Ishikawa (cell line): ENCODE data around the gene NOL4L.

Experiments used
- CEBPB ChIP-seq: IDR thresholded peaks from 2 replicates; pipeline ENCODE4 v1.6.1; 2012
- CREB1 ChIP-seq: IDR thresholded peaks from 2 replicates; pipeline ENCODE4 v1.6.1; 2012; ENCODE audit warnings: low read depth
- EGR1 ChIP-seq: IDR thresholded peaks from 2 replicates; pipeline ENCODE4 v1.6.1; 2012
- EP300 ChIP-seq: IDR thresholded peaks from 2 replicates; pipeline ENCODE4 v1.6.1; 2012; ENCODE audit warnings: borderline replicate concordance
- FOXM1 ChIP-seq: IDR thresholded peaks from 2 replicates; pipeline ENCODE4 v1.6.1; 2012; ENCODE audit warnings: low read depth, borderline replicate concordance
- NFIC ChIP-seq: IDR thresholded peaks from 2 replicates; pipeline ENCODE4 v1.6.1; 2012
- RAD21 ChIP-seq: IDR thresholded peaks from 2 replicates; pipeline ENCODE4 v1.6.1; 2012; ENCODE audit warnings: low read depth
- TAF1 ChIP-seq: IDR thresholded peaks from 2 replicates; pipeline ENCODE4 v1.6.1; 2012; ENCODE audit warnings: low read depth, mild to moderate bottlenecking
- TCF12 ChIP-seq: IDR thresholded peaks from 2 replicates; pipeline ENCODE4 v1.6.1; 2012; ENCODE audit warnings: low read depth
- TEAD4 ChIP-seq: IDR thresholded peaks from 2 replicates; pipeline ENCODE4 v1.6.1; 2012
- YY1 ChIP-seq: IDR thresholded peaks from 2 replicates; pipeline ENCODE4 v1.6.1; 2012; ENCODE audit warnings: low read depth
- ZBTB7A ChIP-seq: IDR thresholded peaks from 2 replicates; pipeline ENCODE4 v1.6.1; 2012; ENCODE audit warnings: low read depth
- TF ChIP-seq, protein P1 (sequence below): IDR thresholded peaks from 2 replicates; pipeline ENCODE4 v1.6.1; 2012; ENCODE audit warnings: low read depth, mild to moderate bottlenecking
- TF ChIP-seq, protein P2 (sequence below): IDR thresholded peaks from 2 replicates; pipeline ENCODE4 v1.6.1; 2012
- TF ChIP-seq, protein P3 (sequence below): IDR thresholded peaks from 2 replicates; pipeline ENCODE4 v1.6.1; 2012

The NOL4L gene

DNA sequence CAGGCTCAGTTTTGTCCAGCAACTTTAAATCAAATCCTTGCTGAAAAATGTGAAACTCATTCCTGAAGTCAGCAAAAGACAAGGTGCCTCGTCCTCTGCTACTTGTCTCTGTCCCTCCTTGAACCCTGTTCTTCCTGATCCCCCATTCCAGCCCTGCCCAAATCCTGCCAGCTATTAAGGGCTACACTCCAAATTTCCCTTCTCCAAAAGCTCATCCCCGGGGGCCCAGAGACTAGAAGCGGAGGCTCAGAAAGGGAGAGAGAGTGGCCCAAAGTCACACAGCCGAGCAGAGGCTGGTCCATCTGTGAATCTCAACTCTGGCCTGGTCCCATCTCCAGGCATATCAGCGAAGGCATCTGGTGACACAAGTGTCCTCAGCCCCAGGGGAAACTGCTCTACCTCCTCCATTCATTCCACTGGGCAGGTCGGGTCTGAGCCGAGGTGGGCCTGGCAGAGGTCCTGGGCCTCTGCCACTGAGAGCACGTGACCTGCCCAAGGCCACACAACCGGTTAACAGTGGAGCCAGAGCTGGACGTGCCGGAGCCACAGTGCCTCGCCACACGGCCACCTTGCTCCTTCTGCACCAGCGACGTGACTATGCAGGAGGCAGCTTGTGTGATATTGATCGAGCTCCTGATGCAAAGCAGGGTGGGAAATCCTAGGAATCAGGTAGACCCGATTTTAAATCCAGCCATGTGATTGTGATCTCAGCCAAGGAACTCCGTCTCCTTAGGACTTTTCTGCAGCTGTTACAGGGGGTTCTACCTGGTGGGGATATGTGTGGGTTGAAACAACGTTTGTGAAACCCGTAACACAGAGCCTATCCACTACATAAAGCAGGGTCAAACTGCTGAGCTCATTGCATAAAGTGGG is 28.6 kb downstream of the NOL4L start:
- no peak for TF ChIP-seq TEAD4
- no peak for TF ChIP-seq CREB1
- TF ChIP-seq NFIC = no peak
- TF ChIP-seq, protein P1, sequence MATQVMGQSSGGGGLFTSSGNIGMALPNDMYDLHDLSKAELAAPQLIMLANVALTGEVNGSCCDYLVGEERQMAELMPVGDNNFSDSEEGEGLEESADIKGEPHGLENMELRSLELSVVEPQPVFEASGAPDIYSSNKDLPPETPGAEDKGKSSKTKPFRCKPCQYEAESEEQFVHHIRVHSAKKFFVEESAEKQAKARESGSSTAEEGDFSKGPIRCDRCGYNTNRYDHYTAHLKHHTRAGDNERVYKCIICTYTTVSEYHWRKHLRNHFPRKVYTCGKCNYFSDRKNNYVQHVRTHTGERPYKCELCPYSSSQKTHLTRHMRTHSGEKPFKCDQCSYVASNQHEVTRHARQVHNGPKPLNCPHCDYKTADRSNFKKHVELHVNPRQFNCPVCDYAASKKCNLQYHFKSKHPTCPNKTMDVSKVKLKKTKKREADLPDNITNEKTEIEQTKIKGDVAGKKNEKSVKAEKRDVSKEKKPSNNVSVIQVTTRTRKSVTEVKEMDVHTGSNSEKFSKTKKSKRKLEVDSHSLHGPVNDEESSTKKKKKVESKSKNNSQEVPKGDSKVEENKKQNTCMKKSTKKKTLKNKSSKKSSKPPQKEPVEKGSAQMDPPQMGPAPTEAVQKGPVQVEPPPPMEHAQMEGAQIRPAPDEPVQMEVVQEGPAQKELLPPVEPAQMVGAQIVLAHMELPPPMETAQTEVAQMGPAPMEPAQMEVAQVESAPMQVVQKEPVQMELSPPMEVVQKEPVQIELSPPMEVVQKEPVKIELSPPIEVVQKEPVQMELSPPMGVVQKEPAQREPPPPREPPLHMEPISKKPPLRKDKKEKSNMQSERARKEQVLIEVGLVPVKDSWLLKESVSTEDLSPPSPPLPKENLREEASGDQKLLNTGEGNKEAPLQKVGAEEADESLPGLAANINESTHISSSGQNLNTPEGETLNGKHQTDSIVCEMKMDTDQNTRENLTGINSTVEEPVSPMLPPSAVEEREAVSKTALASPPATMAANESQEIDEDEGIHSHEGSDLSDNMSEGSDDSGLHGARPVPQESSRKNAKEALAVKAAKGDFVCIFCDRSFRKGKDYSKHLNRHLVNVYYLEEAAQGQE = no peak
- no peak for TF ChIP-seq YY1
- TF ChIP-seq TCF12 = no peak
- no peak for TF ChIP-seq ZBTB7A
- TF ChIP-seq FOXM1 = no peak
- TF ChIP-seq CEBPB = no peak
- no peak for TF ChIP-seq RAD21
- TF ChIP-seq, protein P2, sequence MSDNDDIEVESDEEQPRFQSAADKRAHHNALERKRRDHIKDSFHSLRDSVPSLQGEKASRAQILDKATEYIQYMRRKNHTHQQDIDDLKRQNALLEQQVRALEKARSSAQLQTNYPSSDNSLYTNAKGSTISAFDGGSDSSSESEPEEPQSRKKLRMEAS = no peak
- no peak for TF ChIP-seq EP300
- TF ChIP-seq TAF1 = no peak
- TF ChIP-seq, protein P3, sequence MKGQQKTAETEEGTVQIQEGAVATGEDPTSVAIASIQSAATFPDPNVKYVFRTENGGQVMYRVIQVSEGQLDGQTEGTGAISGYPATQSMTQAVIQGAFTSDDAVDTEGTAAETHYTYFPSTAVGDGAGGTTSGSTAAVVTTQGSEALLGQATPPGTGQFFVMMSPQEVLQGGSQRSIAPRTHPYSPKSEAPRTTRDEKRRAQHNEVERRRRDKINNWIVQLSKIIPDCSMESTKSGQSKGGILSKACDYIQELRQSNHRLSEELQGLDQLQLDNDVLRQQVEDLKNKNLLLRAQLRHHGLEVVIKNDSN = no peak

DNA sequence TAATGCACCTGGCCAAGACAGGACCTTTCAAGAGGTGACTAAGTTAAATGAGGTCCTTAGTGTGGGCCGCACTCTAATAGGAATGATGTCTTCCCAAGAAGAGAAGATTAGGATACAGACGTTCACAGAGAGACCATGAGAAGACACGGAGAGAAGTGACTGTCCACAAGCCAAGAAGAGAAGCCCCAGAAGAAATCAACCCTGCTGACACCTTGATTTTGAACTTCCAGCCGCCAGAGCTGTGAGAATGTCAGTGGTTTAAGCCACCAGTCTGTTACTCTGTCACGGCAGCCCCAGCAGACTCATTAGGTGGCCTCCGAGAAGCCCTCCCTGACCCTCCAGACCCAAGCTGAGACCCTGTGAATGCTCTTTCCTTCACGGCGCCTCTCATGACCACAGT is 29.5 kb downstream of the NOL4L start:
- TF ChIP-seq, protein P1 = no peak
- TF ChIP-seq EGR1 (no peak), NFIC (no peak), FOXM1 (no peak), ZBTB7A (no peak), TAF1 (no peak), YY1 (no peak), EP300 (no peak), CREB1 (no peak), CEBPB (no peak), TCF12 (no peak), TEAD4 (no peak)
- TF ChIP-seq, protein P2 = no peak
- TF ChIP-seq, protein P3 = no peak

DNA sequence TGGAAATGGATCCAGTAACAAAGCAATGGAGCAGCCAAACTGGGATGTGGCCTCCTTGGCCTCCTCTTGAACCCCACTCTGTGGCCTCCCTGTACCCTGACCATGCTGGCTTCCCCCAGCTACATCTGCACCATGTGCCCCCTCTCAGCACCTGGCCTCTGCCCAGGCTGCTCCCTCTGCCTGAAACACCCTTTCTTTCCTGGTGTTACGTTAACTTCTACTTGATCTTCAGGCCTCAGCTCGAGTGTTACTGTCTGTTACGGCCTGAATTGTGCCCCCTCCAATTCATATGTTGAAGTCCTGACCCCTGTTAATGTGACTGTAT is 30.2 kb downstream of the NOL4L start:
- TF ChIP-seq, protein P3 = no peak
- TF ChIP-seq EGR1 = no peak

DNA sequence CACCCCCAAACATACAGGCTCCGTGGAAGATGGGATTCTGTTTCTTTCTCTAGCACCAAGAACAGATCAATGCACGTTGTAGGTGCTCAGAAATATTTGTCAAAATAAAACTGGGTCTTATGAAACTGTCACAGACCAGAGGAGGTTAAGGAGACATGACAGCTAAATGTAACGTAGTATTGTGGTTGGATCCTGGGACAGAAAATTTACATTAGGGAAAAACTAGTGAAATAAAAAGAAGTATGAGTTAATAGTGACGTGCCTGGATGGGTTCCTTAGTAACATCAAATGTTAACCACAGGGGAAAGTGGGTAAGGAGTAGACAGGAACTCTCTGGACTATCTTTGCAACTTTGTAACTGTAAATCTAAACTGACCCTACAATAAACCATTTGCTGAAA is 31.5 kb downstream of the NOL4L start:
- TF ChIP-seq CEBPB (no peak), TCF12 (no peak), NFIC (no peak), RAD21 (no peak), TEAD4 (no peak), EGR1 (no peak), CREB1 (no peak), ZBTB7A (no peak), YY1 (no peak), FOXM1 (no peak), TAF1 (no peak), EP300 (no peak)
- TF ChIP-seq, protein P2 = no peak
- TF ChIP-seq, protein P1 = no peak
- TF ChIP-seq, protein P3 = no peak
